Bronchial epithelial cell (primary cell): ENCODE results near the gene IGFL2. TPM values are rescaled to one million over a fixed set of nuclear protein-coding genes. Genes with fewer than 3 reads are reported as not detected.
"Not testable (repeated sequence)": the region's sequence is repeated elsewhere in the genome, so short reads cannot be mapped to it uniquely, and the experiment has no call there.

Experiments
- DNase-seq: peaks from one replicate; pipeline ENCODE4 v3.0.0-alpha.2; 2010; ENCODE audit warnings: low read depth
- FAIRE-seq: peaks from 2 replicates; lab custom pipeline; 2011; peaks lifted over from hg19 to GRCh38; lab: Jason Lieb, UNC
- H3K27me3 ChIP-seq: 2 replicates; pipeline ENCODE4 v1.5.1; 2011; ENCODE audit warnings: low read length; ENCODE audit not compliant: control insufficient read depth, insufficient read depth
- H3K36me3 ChIP-seq: 2 replicates; pipeline ENCODE4 v1.5.1; 2011; ENCODE audit warnings: low read length; ENCODE audit not compliant: control insufficient read depth, insufficient read depth
- H3K4me3 ChIP-seq: 2 replicates; pipeline ENCODE4 v1.5.1; 2011; ENCODE audit warnings: mild to moderate bottlenecking, low read depth, low read length, control low read depth
- CTCF ChIP-seq: IDR thresholded peaks from 2 replicates; pipeline ENCODE4 v1.5.1; 2011; ENCODE audit warnings: mild to moderate bottlenecking, moderate library complexity, low read length, control low read depth, inconsistent platforms; ENCODE audit not compliant: insufficient read depth, severe bottlenecking
- total RNA-seq: library from RNA; depleted of rRNA; stranded (reverse); fragments of >200 nt; gene quantifications from 2 replicates; pipeline ENCODE4 v1.2.1, GENCODE V29; 2014

The IGFL2 gene
- total RNA-seq, 1 donor from 2014 or later, result not detected

- Histone ChIP-seq H3K27me3 (no peaks in the 10 kb centered on the region), H3K36me3 (no peaks in the 10 kb centered on the region), H3K4me3 (no peak overlapping the region)
- FAIRE-seq, result peak; percentile 95
- TF ChIP-seq CTCF, result no peak
- no peak for DNase-seq
Measured at GRCh38 chr19:46205183-46205984, 57.3 kb downstream of the IGFL2 start.

- no peaks in the 10 kb centered on the region for H3K27me3 ChIP-seq
- no peak overlapping the region for H3K4me3 ChIP-seq
- DNase-seq (peak; percentile 92), FAIRE-seq (peak; percentile 77)
- no peak for TF ChIP-seq CTCF
- no peaks in the 10 kb centered on the region for H3K36me3 ChIP-seq
Measured at GRCh38 chr19:46206176-46206575, 58.1 kb downstream of the IGFL2 start.

GRCh38 chr19:46206682-46207081, 58.6 kb downstream of the IGFL2 start:
- H3K27me3 ChIP-seq, result no peaks in the 10 kb centered on the region
- H3K36me3 ChIP-seq, result no peaks in the 10 kb centered on the region
- DNase-seq (no peak), FAIRE-seq (no peak)
- H3K4me3 ChIP-seq, result no peak overlapping the region
- TF ChIP-seq CTCF, result no peak

- not testable (repeated sequence) for H3K4me3 ChIP-seq, H3K27me3 ChIP-seq, DNase-seq, H3K36me3 ChIP-seq
- peak; percentile 73 for FAIRE-seq
Measured at GRCh38 chr19:46207858-46208257, 59.8 kb downstream of the IGFL2 start.

- DNase-seq (peak; percentile 49), FAIRE-seq (peak; percentile 95)
- Histone ChIP-seq H3K27me3 (no peaks in the 10 kb centered on the region), H3K36me3 (no peaks in the 10 kb centered on the region), H3K4me3 (no peak overlapping the region)
- no peak for TF ChIP-seq CTCF
Measured at GRCh38 chr19:46209051-46209450, 61.0 kb downstream of the IGFL2 start.

- DNase-seq (no peak), FAIRE-seq (no peak)
- Histone ChIP-seq H3K4me3 (no peak overlapping the region), H3K36me3 (no peaks in the 10 kb centered on the region), H3K27me3 (no peaks in the 10 kb centered on the region)
- TF ChIP-seq CTCF, result no peak
Measured at GRCh38 chr19:46209472-46209871, 61.4 kb downstream of the IGFL2 start.
